Central memory CD8-positive, alpha-beta T cell (primary cell): ENCODE measurements around the gene RGS2.

ENCODE experiments used
- ATAC-seq: fragments of 150-1000 bp; cut with Tn5 transposase; replicated peaks from 2 replicates; pipeline ENCODE4 v1.10.0; 2022; ENCODE audit warnings: mild to moderate bottlenecking, moderate FRiP score, moderate number of reproducible peaks; ENCODE audit not compliant: poor library complexity, severe bottlenecking; ENCODE audit errors: extremely low read depth
- DNase-seq, 2 donors: peaks; one replicate each; pipeline ENCODE4 v3.0.0; 2021; ENCODE audit warnings: low spot score in 2 of 2
- H3K27ac Mint-ChIP-seq: one replicate; pipeline ENCODE4 v1.8.0; 2022; ENCODE audit warnings: low read depth, mild to moderate bottlenecking, moderate library complexity, mixed read lengths
- H3K27me3 Mint-ChIP-seq: one replicate; pipeline ENCODE4 v1.8.0; 2022; ENCODE audit warnings: mixed read lengths
- H3K36me3 Mint-ChIP-seq: one replicate; pipeline ENCODE4 v1.8.0; 2022; ENCODE audit warnings: mild to moderate bottlenecking, moderate library complexity, mixed read lengths; ENCODE audit not compliant: insufficient read depth
- H3K4me1 Mint-ChIP-seq: one replicate; pipeline ENCODE4 v1.8.0; 2022; ENCODE audit warnings: mixed read lengths
- H3K4me3 Mint-ChIP-seq: one replicate; pipeline ENCODE4 v1.8.0; 2022; ENCODE audit warnings: mild to moderate bottlenecking, moderate library complexity, mixed read lengths
- H3K9me3 Mint-ChIP-seq: one replicate; pipeline ENCODE4 v1.8.0; 2022; ENCODE audit warnings: mixed read lengths

Gene RGS2

DNA sequence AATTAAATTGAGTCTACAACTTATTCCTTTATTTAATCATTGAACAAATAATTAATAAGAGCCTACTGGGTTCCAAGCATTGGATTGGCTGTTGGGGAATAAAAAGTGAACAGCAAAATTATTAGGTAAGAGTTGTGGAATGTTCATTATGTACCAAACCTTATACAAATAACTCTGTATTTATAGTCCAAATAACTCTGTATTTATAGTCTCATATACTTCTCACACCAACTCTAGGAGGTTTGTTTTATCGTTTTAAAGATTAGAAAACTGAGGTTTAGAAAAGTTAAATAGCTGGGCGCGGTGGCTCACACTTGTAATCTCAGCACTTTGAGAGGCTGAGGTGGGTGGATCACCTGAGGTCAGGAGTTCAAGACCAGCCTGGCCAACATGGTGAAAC is 40.6 kb downstream of the RGS2 start:
- H3K4me1 Mint-ChIP-seq: no peaks in the 10 kb centered on the region
- DNase-seq: no peak

DNA sequence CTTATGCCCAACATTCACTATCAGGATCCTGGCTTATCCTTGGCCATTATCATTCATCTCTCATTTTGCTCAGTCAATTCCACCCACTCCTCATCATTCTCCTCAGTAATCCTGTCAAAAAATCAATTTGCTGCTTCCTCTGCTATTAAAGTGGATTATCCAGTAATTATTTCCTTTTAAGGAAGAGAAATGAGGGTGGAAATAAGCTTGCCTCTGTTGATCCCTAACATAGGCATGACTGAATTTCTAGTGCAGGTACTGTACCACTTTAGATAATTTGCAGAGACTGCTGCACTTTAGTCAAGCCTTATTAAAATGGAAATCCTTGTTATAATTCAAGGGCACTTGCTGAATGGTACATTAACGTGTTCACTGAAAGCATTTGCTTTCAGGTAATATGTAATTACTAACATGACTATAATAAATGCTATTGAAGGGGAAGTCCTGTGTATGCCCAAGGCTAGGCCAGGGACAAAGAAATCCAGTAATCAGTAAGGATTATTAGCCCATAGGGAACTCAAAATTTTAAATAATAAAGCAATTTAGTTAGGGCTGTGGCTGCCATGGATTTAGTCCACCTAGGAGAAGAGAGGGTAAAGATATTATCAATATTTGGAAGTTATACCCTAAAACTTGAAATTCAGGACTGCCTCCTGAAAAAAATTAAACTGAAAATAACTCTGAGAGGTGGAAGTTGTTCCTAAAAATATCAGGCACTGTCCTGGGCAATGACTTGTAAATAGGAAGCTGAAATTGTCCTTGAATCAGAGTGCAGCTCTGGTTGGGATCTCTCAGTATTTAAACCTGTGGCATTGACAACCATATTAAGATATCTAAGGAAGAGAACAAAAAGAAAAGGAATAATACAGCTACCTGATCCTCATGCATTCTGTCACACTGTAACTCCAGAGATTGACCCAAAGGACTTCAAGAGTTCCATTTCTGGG is 43.4 kb downstream of the RGS2 start:
- peaks cover 7% of the 10 kb centered on the region for H3K27me3 Mint-ChIP-seq
- no peak overlapping the region for H3K4me3 Mint-ChIP-seq
- no peak for DNase-seq
- no peaks in the 10 kb centered on the region for H3K4me1 Mint-ChIP-seq
- no peaks in the 10 kb centered on the region for H3K9me3 Mint-ChIP-seq
- no peak overlapping the region for H3K27ac Mint-ChIP-seq
- H3K36me3 Mint-ChIP-seq: no peaks in the 10 kb centered on the region
- ATAC-seq: no peak

More for the DNA sequence above, 40.6 kb downstream of the RGS2 start:
- no peaks in the 10 kb centered on the region for H3K9me3 Mint-ChIP-seq
- no peak for ATAC-seq
- H3K27me3 Mint-ChIP-seq: peaks cover 7% of the 10 kb centered on the region
- H3K27ac Mint-ChIP-seq: no peak overlapping the region
- H3K36me3 Mint-ChIP-seq: no peaks in the 10 kb centered on the region
- H3K4me3 Mint-ChIP-seq: no peak overlapping the region

DNA sequence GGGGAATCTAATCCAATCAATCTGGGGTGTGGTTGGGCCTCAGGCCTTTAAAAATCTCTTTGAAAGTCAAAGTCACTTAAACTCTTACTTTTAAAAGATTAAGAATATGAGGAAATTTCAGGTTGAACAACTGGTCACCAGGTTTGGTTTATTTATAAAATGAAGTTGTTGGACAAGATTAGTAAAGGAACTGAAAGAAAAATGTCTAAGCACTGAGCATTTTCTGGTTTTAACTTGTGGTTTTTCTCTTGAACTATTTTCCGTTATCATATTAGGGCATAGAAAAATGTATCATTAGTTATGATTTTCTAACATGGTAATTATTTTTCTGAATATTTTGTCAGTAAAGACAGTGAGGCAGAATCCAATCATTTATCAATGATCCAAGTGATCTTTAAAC is 49.6 kb downstream of the RGS2 start:
- no peak overlapping the region for H3K4me3 Mint-ChIP-seq
- H3K4me1 Mint-ChIP-seq: no peaks in the 10 kb centered on the region
- DNase-seq: no peak
- H3K9me3 Mint-ChIP-seq: no peaks in the 10 kb centered on the region
- ATAC-seq: no peak
- no peaks in the 10 kb centered on the region for H3K27me3 Mint-ChIP-seq
- H3K27ac Mint-ChIP-seq: no peak overlapping the region
- no peaks in the 10 kb centered on the region for H3K36me3 Mint-ChIP-seq

DNA sequence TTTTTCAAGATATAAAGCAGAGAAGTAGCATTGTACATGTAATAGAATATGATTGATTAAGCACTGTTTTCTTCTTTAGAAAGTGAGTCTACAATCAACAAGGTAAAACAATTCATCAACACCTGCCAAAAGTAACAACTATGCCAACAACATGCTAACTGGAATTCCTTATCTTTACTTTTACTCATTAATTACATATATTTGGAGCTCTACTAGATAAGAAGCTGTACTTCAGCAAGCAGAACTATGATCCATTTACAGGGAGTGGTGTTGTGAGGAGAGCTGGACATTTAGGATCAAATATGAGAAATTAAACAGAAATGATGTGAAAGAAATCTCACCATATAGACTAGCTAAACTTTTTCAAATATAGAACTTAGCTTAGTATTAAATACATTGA is 51.0 kb downstream of the RGS2 start:
- H3K27me3 Mint-ChIP-seq: no peaks in the 10 kb centered on the region

DNA sequence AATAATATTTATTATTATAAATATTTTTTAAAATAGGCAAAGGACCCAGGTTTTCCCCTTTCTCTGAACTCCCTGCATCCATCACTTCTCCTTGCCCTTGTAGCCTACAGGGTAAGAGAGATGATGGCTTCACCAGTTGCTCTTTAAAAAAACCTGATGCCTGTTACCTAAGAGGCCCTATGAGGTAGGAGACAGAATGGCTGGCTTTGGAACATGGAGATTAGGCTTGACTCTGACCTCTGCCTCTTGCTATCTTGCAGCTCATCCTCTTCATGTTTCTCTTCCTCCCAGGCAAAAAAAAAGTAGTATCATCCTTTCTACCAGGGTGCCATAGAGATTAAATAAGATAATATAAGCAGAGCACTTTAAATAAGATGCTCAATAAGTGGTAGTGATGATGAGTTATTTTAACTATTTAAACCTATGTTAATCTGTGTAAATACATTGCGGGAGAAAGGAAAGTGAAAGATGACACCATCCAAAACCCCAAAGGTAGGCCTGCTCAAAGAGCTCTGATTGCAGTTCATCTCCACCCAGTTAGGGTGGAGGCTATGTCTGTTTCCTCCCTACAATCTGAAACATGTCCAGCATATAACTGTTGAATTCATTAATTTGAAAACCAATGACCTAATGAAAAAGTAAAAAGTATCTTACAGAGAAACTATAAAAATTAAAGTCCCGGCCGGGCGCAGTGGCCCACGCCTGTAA is 51.8 kb downstream of the RGS2 start:
- H3K27me3 Mint-ChIP-seq: no peaks in the 10 kb centered on the region
- no peaks in the 10 kb centered on the region for H3K4me1 Mint-ChIP-seq
- DNase-seq (no peak), ATAC-seq (no peak)
- no peak overlapping the region for H3K4me3 Mint-ChIP-seq
- no peaks in the 10 kb centered on the region for H3K36me3 Mint-ChIP-seq
- no peak overlapping the region for H3K27ac Mint-ChIP-seq
- H3K9me3 Mint-ChIP-seq: no peaks in the 10 kb centered on the region

More for the DNA sequence above, 51.0 kb downstream of the RGS2 start:
- no peak for DNase-seq
- ATAC-seq: no peak
- Mint-ChIP-seq H3K36me3 (no peaks in the 10 kb centered on the region), H3K4me3 (no peak overlapping the region), H3K27ac (no peak overlapping the region), H3K4me1 (no peaks in the 10 kb centered on the region), H3K9me3 (no peaks in the 10 kb centered on the region)

DNA sequence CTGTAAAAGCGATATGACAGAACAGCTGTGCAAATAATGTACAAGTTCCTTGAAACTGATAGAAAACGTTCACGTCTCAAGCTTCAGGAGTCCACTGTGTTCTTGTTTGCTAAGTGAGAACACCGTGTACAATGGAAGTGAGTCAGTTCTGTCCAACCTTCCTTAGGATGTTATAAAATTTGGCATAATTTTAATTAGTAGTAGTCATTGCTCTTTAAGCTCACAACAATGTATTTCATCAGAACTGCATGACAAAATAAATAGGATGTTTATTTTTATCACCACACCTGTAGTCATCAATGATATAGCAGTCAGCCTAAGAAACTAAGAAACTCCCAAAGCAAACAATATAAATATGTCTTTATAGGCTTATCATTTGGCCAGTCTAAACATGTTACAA is 53.0 kb downstream of the RGS2 start:
- no peaks in the 10 kb centered on the region for H3K36me3 Mint-ChIP-seq
- DNase-seq (no peak), ATAC-seq (no peak)
- H3K27ac Mint-ChIP-seq: no peak overlapping the region
- no peak overlapping the region for H3K4me3 Mint-ChIP-seq
- no peaks in the 10 kb centered on the region for H3K4me1 Mint-ChIP-seq
- H3K27me3 Mint-ChIP-seq: no peaks in the 10 kb centered on the region
- no peaks in the 10 kb centered on the region for H3K9me3 Mint-ChIP-seq
